T-helper 2 cell treated with Interferon-gamma antibody and Interleukin-4, amounts not matched to agents 5 μg/mL and 100 μg/mL, for 36 hours (primary cell): ENCODE results near the gene TPGS2.
A peak's percentile ranks its signal among the peaks of the same experiment; 100 is the strongest.

Experiments
- DNase-seq: peaks from one replicate; pipeline ENCODE4 v3.0.0; 2021; ENCODE audit warnings: low spot score
- H3K27ac Mint-ChIP-seq: one replicate; pipeline ENCODE4 v1.8.0; 2021; ENCODE audit warnings: mild to moderate bottlenecking, mixed read lengths
- H3K27me3 Mint-ChIP-seq: one replicate; pipeline ENCODE4 v1.8.0; 2021; ENCODE audit warnings: low read depth, mixed read lengths
- H3K36me3 Mint-ChIP-seq: one replicate; pipeline ENCODE4 v1.8.0; 2021; ENCODE audit warnings: low read depth, mixed read lengths
- H3K4me1 Mint-ChIP-seq: one replicate; pipeline ENCODE4 v1.8.0; 2021; ENCODE audit warnings: low read depth, mixed read lengths
- H3K4me3 Mint-ChIP-seq: one replicate; pipeline ENCODE4 v1.8.0; 2022; ENCODE audit warnings: mild to moderate bottlenecking, moderate library complexity, mixed read lengths
- H3K9me3 Mint-ChIP-seq: one replicate; pipeline ENCODE4 v1.8.0; 2021; ENCODE audit warnings: mixed read lengths

The TPGS2 gene

GRCh38 chr18:36758623-36759022 lies 70.2 kb downstream of the TPGS2 start:
- no peak overlapping the region for H3K4me3 Mint-ChIP-seq
- H3K27ac Mint-ChIP-seq: no peak overlapping the region
- no peak for DNase-seq
- H3K9me3 Mint-ChIP-seq: no peaks in the 10 kb centered on the region
- H3K4me1 Mint-ChIP-seq: peaks cover 10% of the 10 kb centered on the region
- H3K36me3 Mint-ChIP-seq: no peaks in the 10 kb centered on the region
- peaks cover 6% of the 10 kb centered on the region for H3K27me3 Mint-ChIP-seq

- Mint-ChIP-seq H3K27me3 (peaks cover 6% of the 10 kb centered on the region), H3K4me3 (no peak overlapping the region), H3K4me1 (peaks cover 10% of the 10 kb centered on the region), H3K36me3 (no peaks in the 10 kb centered on the region), H3K27ac (no peak overlapping the region), H3K9me3 (no peaks in the 10 kb centered on the region)
- DNase-seq: no peak
Observed at GRCh38 chr18:36757991-36758390, 70.8 kb downstream of the TPGS2 start.

- Mint-ChIP-seq H3K9me3 (no peaks in the 10 kb centered on the region), H3K27ac (no peak overlapping the region), H3K36me3 (no peaks in the 10 kb centered on the region), H3K27me3 (peaks cover 6% of the 10 kb centered on the region), H3K4me3 (no peak overlapping the region), H3K4me1 (peaks cover 7% of the 10 kb centered on the region)
- no peak for DNase-seq
Observed at GRCh38 chr18:36757081-36757480, 71.7 kb downstream of the TPGS2 start.

GRCh38 chr18:36756242-36756641 lies 72.6 kb downstream of the TPGS2 start:
- H3K4me3 Mint-ChIP-seq: no peak overlapping the region
- no peaks in the 10 kb centered on the region for H3K9me3 Mint-ChIP-seq
- no peak overlapping the region for H3K27ac Mint-ChIP-seq
- DNase-seq: no peak
- H3K4me1 Mint-ChIP-seq: no peaks in the 10 kb centered on the region
- H3K27me3 Mint-ChIP-seq: peaks cover 6% of the 10 kb centered on the region
- no peaks in the 10 kb centered on the region for H3K36me3 Mint-ChIP-seq

GRCh38 chr18:36752929-36753865 lies 75.6 kb downstream of the TPGS2 start:
- no peaks in the 10 kb centered on the region for H3K4me1 Mint-ChIP-seq
- no peak overlapping the region for H3K4me3 Mint-ChIP-seq
- H3K27ac Mint-ChIP-seq: no peak overlapping the region
- no peaks in the 10 kb centered on the region for H3K9me3 Mint-ChIP-seq
- H3K27me3 Mint-ChIP-seq: peaks cover 6% of the 10 kb centered on the region
- DNase-seq: no peak
- no peaks in the 10 kb centered on the region for H3K36me3 Mint-ChIP-seq

GRCh38 chr18:36745219-36745975 lies 83.4 kb downstream of the TPGS2 start:
- Mint-ChIP-seq H3K9me3 (no peaks in the 10 kb centered on the region), H3K36me3 (no peaks in the 10 kb centered on the region), H3K4me1 (no peaks in the 10 kb centered on the region), H3K4me3 (no peak overlapping the region), H3K27me3 (peaks cover 5% of the 10 kb centered on the region), H3K27ac (peak overlapping the region; percentile 21)
- DNase-seq: no peak

- DNase-seq: no peak
- Mint-ChIP-seq H3K9me3 (no peaks in the 10 kb centered on the region), H3K36me3 (no peaks in the 10 kb centered on the region), H3K4me1 (no peaks in the 10 kb centered on the region), H3K27ac (no peak overlapping the region), H3K27me3 (peaks cover 6% of the 10 kb centered on the region), H3K4me3 (no peak overlapping the region)
Observed at GRCh38 chr18:36744261-36744876, 84.4 kb downstream of the TPGS2 start.
